Esophagus muscularis mucosa (tissue), 4 donors: Measurements from ENCODE around the gene TENM4. TPM values are rescaled to one million over a fixed set of nuclear protein-coding genes. Genes with fewer than 3 reads are reported as not detected.
"Not testable (repeated sequence)": the region's sequence is repeated elsewhere in the genome, so short reads cannot be mapped to it uniquely, and the experiment has no call there.

ENCODE experiments used
- DNase-seq: peaks from one replicate; pipeline ENCODE4 v3.0.0-alpha.2; 2017; ENCODE audit errors: extremely low spot score
- H3K27ac ChIP-seq, 4 donors: fragments of 200-600 bp; sonication (generic); replicated peaks in 1 of 4; 1 replicate in 3 of 4; 2 replicates in 1 of 4; pipeline ENCODE4 v1.5.1; 2016 to 2019; ENCODE audit warnings: mild to moderate bottlenecking in 1 of 4
- H3K27me3 ChIP-seq, 4 donors: fragments of 200-600 bp; sonication (generic); one replicate each; pipeline versions ENCODE4 v1.5.1 to v1.6.0; 2016 to 2019
- H3K36me3 ChIP-seq, 4 donors: fragments of 200-600 bp; sonication (generic); one replicate each; pipeline ENCODE4 v1.5.1; 2016 to 2019
- H3K4me1 ChIP-seq, 4 donors: fragments of 200-600 bp; sonication (generic); one replicate each; pipeline ENCODE4 v1.5.1; 2016 to 2019
- H3K4me3 ChIP-seq, 4 donors: fragments of 200-600 bp; sonication (generic); 1 replicate in 2 of 4; 2 replicates in 2 of 4; pipeline ENCODE4 v1.5.1; 2016 to 2019; ENCODE audit warnings: mild to moderate bottlenecking in 4 of 4, moderate library complexity in 1 of 4
- H3K9me3 ChIP-seq, 4 donors: fragments of 200-600 bp; sonication (generic); 1 replicate in 3 of 4; 2 replicates in 1 of 4; pipeline ENCODE4 v1.5.1; 2016 to 2019
- CTCF ChIP-seq, 3 experiments: fragments of 200-600 bp in 2 of 3; fragments of 450-650 bp in 1 of 3; sonication (generic) in 2 of 3; IDR thresholded peaks; one replicate each; pipeline ENCODE4 v1.5.1; 2017 to 2019; ENCODE audit warnings: antibody characterized with exemption in 3 of 3, mild to moderate bottlenecking in 2 of 3, moderate library complexity in 1 of 3
- EP300 ChIP-seq: sonication (generic); formaldehyde crosslinking; IDR thresholded peaks from one replicate; pipeline ENCODE4 v1.6.1; 2017; ENCODE audit warnings: antibody characterized with exemption
- POLR2A ChIP-seq: fragments of 450-650 bp; IDR thresholded peaks from one replicate; pipeline ENCODE4 v1.6.1; 2017; ENCODE audit warnings: antibody characterized with exemption, moderate library complexity, mild to moderate bottlenecking, low read depth
- POLR2AphosphoS5 ChIP-seq, 2 donors: sonication (generic); formaldehyde crosslinking; IDR thresholded peaks; one replicate each; pipeline ENCODE4 v1.6.1; 2017; ENCODE audit warnings: antibody characterized with exemption in 2 of 2
- WGBS: methylation state at CpG from one replicate; pipeline ENCODE4 v1.1.5; 2018; 5-methylcytosine and 5-hydroxymethylcytosine counted together
- intact Hi-C: fragments of 100-400 bp; cut with DNase I; formaldehyde crosslinking; loops from one replicate; pipeline ENCODE4 v1.15.1; 2023
- total RNA-seq, 4 donors: library from RNA; depleted of rRNA; stranded (reverse); fragments of >200 nt; gene quantifications; one replicate each; pipeline versions ENCODE4 v1.1.0 to v1.2.1, GENCODE V29; 2016

Gene TENM4
- total RNA-seq, 4 donors from 2014 or later, result 4.1 to 9.6 (median 8.0) TPM

- no peaks in the 10 kb centered on the region for H3K36me3 ChIP-seq
- H3K9me3 ChIP-seq, result peaks cover 0 to 4% (median 0%) of the 10 kb centered on the region in 4 donors
- TF ChIP-seq EP300 (no peak), POLR2A (no peak), CTCF (IDR thresholded peaks at IDR 0.05) (no peak)
- intact Hi-C loops, result no loop called here
- H3K4me1 ChIP-seq, result no peaks in the 10 kb centered on the region
- no peak overlapping the region for H3K27ac ChIP-seq
- WGBS, result 67% methylated on average over 3 of the region's 3 CpGs
- H3K27me3 ChIP-seq, result no peaks in the 10 kb centered on the region
- no peak for DNase-seq
- H3K4me3 ChIP-seq, result no peak overlapping the region
Observed at GRCh38 chr11:78985663-78986062, 455.2 kb downstream of the TENM4 start.

GRCh38 chr11:78982473-78982872 is 458.4 kb downstream of the TENM4 start:
- Histone ChIP-seq H3K36me3 (no peaks in the 10 kb centered on the region), H3K9me3 (no peaks in the 10 kb centered on the region), H3K27me3 (no peaks in the 10 kb centered on the region), H3K27ac (no peak overlapping the region), H3K4me3 (no peak overlapping the region), H3K4me1 (no peaks in the 10 kb centered on the region)
- DNase-seq, result no peak
- TF ChIP-seq EP300, result no peak
- no peak for TF ChIP-seq CTCF (IDR thresholded peaks at IDR 0.05)
- TF ChIP-seq POLR2A, result no peak
- no peak for TF ChIP-seq POLR2AphosphoS5 (IDR thresholded peaks at IDR 0.05)
- intact Hi-C loops, result no loop called here
- 76% methylated on average over 2 of the region's 4 CpGs for WGBS

- intact Hi-C loops, result no loop called here
- Histone ChIP-seq H3K4me3 (no peak overlapping the region), H3K27me3 (no peaks in the 10 kb centered on the region), H3K4me1 (no peaks in the 10 kb centered on the region), H3K9me3 (no peaks in the 10 kb centered on the region), H3K36me3 (no peaks in the 10 kb centered on the region), H3K27ac (no peak overlapping the region)
- DNase-seq, result no peak
- no peak for TF ChIP-seq POLR2A
- no peak for TF ChIP-seq EP300
- WGBS, result 82% methylated on average over 2 of the region's 3 CpGs
Observed at GRCh38 chr11:78981153-78981552, 459.7 kb downstream of the TENM4 start.

GRCh38 chr11:78978831-78979230 is 462.0 kb downstream of the TENM4 start:
- Histone ChIP-seq H3K9me3 (no peaks in the 10 kb centered on the region), H3K36me3 (no peaks in the 10 kb centered on the region), H3K4me1 (no peaks in the 10 kb centered on the region), H3K27ac (no peak overlapping the region), H3K27me3 (no peaks in the 10 kb centered on the region), H3K4me3 (no peak overlapping the region)
- intact Hi-C loops, result no loop called here
- DNase-seq, result no peak
- 92% methylated on average over 2 of the region's 2 CpGs for WGBS
- TF ChIP-seq EP300, result no peak
- TF ChIP-seq POLR2AphosphoS5 (IDR thresholded peaks at IDR 0.05), result no peak
- TF ChIP-seq POLR2A, result no peak
- no peak for TF ChIP-seq CTCF (IDR thresholded peaks at IDR 0.05)

GRCh38 chr11:78977848-78978247 is 463.0 kb downstream of the TENM4 start:
- DNase-seq, H3K4me1 ChIP-seq, H3K27me3 ChIP-seq, intact Hi-C loops, H3K36me3 ChIP-seq, H3K4me3 ChIP-seq, H3K9me3 ChIP-seq, H3K27ac ChIP-seq: not testable (repeated sequence)
- 97% methylated on average over 3 of the region's 3 CpGs for WGBS

- Histone ChIP-seq H3K27ac (no peak overlapping the region), H3K27me3 (no peaks in the 10 kb centered on the region), H3K9me3 (no peaks in the 10 kb centered on the region), H3K36me3 (no peaks in the 10 kb centered on the region), H3K4me1 (no peaks in the 10 kb centered on the region), H3K4me3 (no peak overlapping the region)
- WGBS, result 91% methylated on average over 3 of the region's 3 CpGs
- DNase-seq, result no peak
- intact Hi-C loops, result no loop called here
- TF ChIP-seq POLR2AphosphoS5 (IDR thresholded peaks at IDR 0.05) (no peak), POLR2A (no peak), EP300 (no peak), CTCF (IDR thresholded peaks at IDR 0.05) (no peak)
Observed at GRCh38 chr11:78977009-78977408, 463.8 kb downstream of the TENM4 start.
